Naive B cell (primary cell): ENCODE results near the gene GLS2. TPM values are rescaled to one million over a fixed set of nuclear protein-coding genes. Genes with fewer than 3 reads are reported as not detected.

ENCODE experiments used
- ATAC-seq, 2 donors: fragments of 150-1000 bp; cut with Tn5 transposase; 2 replicates each; pipeline ENCODE4 v1.10.0; 2021; ENCODE audit warnings: low read depth in 2 of 2, mild to moderate bottlenecking in 2 of 2, moderate library complexity in 2 of 2
- DNase-seq: peaks from one replicate; pipeline ENCODE4 v3.0.0; 2022
- H3K27ac Mint-ChIP-seq, 6 donors: one replicate each; pipeline ENCODE4 v1.8.0; 2020 to 2022; ENCODE audit warnings: mild to moderate bottlenecking in 6 of 6, mixed read lengths in 6 of 6, moderate library complexity in 5 of 6, inconsistent platforms in 2 of 6
- H3K27me3 Mint-ChIP-seq, 3 donors: one replicate each; pipeline ENCODE4 v1.8.0; 2021 to 2022; ENCODE audit warnings: mixed read lengths in 3 of 3, mild to moderate bottlenecking in 1 of 3
- H3K36me3 Mint-ChIP-seq, 2 donors: one replicate each; pipeline ENCODE4 v1.8.0; 2020 to 2022; ENCODE audit warnings: mixed read lengths in 2 of 2, inconsistent platforms in 1 of 2, mild to moderate bottlenecking in 1 of 2
- H3K4me1 Mint-ChIP-seq, 3 donors: one replicate each; pipeline ENCODE4 v1.8.0; 2020 to 2022; ENCODE audit warnings: mixed read lengths in 3 of 3, inconsistent platforms in 1 of 3, mild to moderate bottlenecking in 1 of 3, moderate library complexity in 1 of 3
- H3K4me3 Mint-ChIP-seq, 8 donors: one replicate each; pipeline ENCODE4 v1.8.0; 2020 to 2022; ENCODE audit warnings: mild to moderate bottlenecking in 8 of 8, mixed read lengths in 8 of 8, moderate library complexity in 8 of 8, inconsistent platforms in 2 of 8
- H3K9me3 Mint-ChIP-seq, 7 donors: one replicate each; pipeline ENCODE4 v1.8.0; 2020 to 2022; ENCODE audit warnings: mixed read lengths in 7 of 7, mild to moderate bottlenecking in 5 of 7, inconsistent platforms in 2 of 7, moderate library complexity in 1 of 7
- polyA plus RNA-seq, 6 donors: library from polyadenylated mRNA; unstranded; fragments of 300-500 nt; fragmentation: Illumina TruSeq; gene quantifications; one replicate each; pipeline ENCODE4 v1.2.3, GENCODE V29; 2021; ENCODE audit warnings: low read depth in 6 of 6

The GLS2 gene
- polyA plus RNA-seq = 1 to 10 TPM in 3 of 6 donors, under 1 TPM in 2, not detected in 1; 0.95 to 1.9 (median 1.6) TPM

- peak within 1 kb of the TSS; percentile 84 to 98 (median 95) for H3K4me3 Mint-ChIP-seq
- DNase-seq = peak; percentile 77
- peak; percentile 97 for ATAC-seq
- no peaks in the 10 kb centered on the region for H3K36me3 Mint-ChIP-seq
- peak within 1 kb of the TSS; percentile 67 to 83 (median 77) for H3K27ac Mint-ChIP-seq
- peaks cover 0 to 2% (median 0%) of the 10 kb centered on the region in 7 donors for H3K9me3 Mint-ChIP-seq
- H3K4me1 Mint-ChIP-seq = peaks cover 15 to 18% (median 15%) of the 10 kb centered on the region in 3 donors
- peaks cover 9 to 21% (median 16%) of the 10 kb centered on the region in 3 donors for H3K27me3 Mint-ChIP-seq
Measured at GRCh38 chr12:56488041-56488955, at the start of gene GLS2. TSS of gene GLS2 (minus strand) at chr12:56488161. CDS start at chr12:56488118, 43 bp downstream.

- peaks cover 0 to 11% (median 0%) of the 10 kb centered on the region in 3 donors for H3K4me1 Mint-ChIP-seq
- no peak overlapping the region for H3K4me3 Mint-ChIP-seq
- H3K27me3 Mint-ChIP-seq = no peaks in the 10 kb centered on the region
- H3K36me3 Mint-ChIP-seq = no peaks in the 10 kb centered on the region
- DNase-seq = no peak
- H3K9me3 Mint-ChIP-seq = no peaks in the 10 kb centered on the region
- no peak for ATAC-seq
- no peak overlapping the region for H3K27ac Mint-ChIP-seq
Measured at GRCh38 chr12:56537546-56537945, 49.6 kb upstream of the GLS2 start.

GRCh38 chr12:56530390-56531055, 42.6 kb upstream of the GLS2 start:
- H3K4me3 Mint-ChIP-seq = no peak overlapping the region
- H3K36me3 Mint-ChIP-seq = no peaks in the 10 kb centered on the region
- ATAC-seq (no peak), DNase-seq (no peak)
- peaks cover 0 to 2% (median 0%) of the 10 kb centered on the region in 3 donors for H3K4me1 Mint-ChIP-seq
- no peak overlapping the region for H3K27ac Mint-ChIP-seq
- no peaks in the 10 kb centered on the region for H3K27me3 Mint-ChIP-seq
- no peaks in the 10 kb centered on the region for H3K9me3 Mint-ChIP-seq

- ATAC-seq = no peak
- no peaks in the 10 kb centered on the region for H3K4me1 Mint-ChIP-seq
- no peak for DNase-seq
- no peaks in the 10 kb centered on the region for H3K36me3 Mint-ChIP-seq
- H3K4me3 Mint-ChIP-seq = no peak overlapping the region
- H3K27ac Mint-ChIP-seq = no peak overlapping the region
- no peaks in the 10 kb centered on the region for H3K9me3 Mint-ChIP-seq
- H3K27me3 Mint-ChIP-seq = no peaks in the 10 kb centered on the region
Measured at GRCh38 chr12:56529656-56530055, 41.7 kb upstream of the GLS2 start.

GRCh38 chr12:56528846-56529245, 40.9 kb upstream of the GLS2 start:
- DNase-seq (no peak), ATAC-seq (no peak)
- Mint-ChIP-seq H3K4me1 (no peaks in the 10 kb centered on the region), H3K36me3 (no peaks in the 10 kb centered on the region), H3K27ac (no peak overlapping the region), H3K9me3 (no peaks in the 10 kb centered on the region), H3K4me3 (no peak overlapping the region), H3K27me3 (no peaks in the 10 kb centered on the region)

- Mint-ChIP-seq H3K4me3 (peak overlapping the region; percentile 67 to 97 (median 93)), H3K9me3 (no peaks in the 10 kb centered on the region), H3K36me3 (no peaks in the 10 kb centered on the region), H3K27me3 (peaks cover 0 to 7% (median 0%) of the 10 kb centered on the region in 3 donors), H3K4me1 (peaks cover 11 to 24% (median 22%) of the 10 kb centered on the region in 3 donors), H3K27ac (peak overlapping the region in 5 of 6 donors; percentile 5 to 94 (median 76))
- DNase-seq (no peak), ATAC-seq (no peak)
Measured at GRCh38 chr12:56522411-56523193, 34.6 kb upstream of the GLS2 start.

GRCh38 chr12:56521590-56522371, 33.8 kb upstream of the GLS2 start, which contains the start of gene RBMS2:
TSS of gene RBMS2 (plus strand) at chr12:56521820. CDS start at chr12:56522024, 204 bp downstream.
- DNase-seq (peak; percentile 39), ATAC-seq (peak; percentile 97)
- Mint-ChIP-seq H3K36me3 (no peaks in the 10 kb centered on the region), H3K9me3 (no peaks in the 10 kb centered on the region), H3K4me1 (peaks cover 11 to 24% (median 22%) of the 10 kb centered on the region in 3 donors), H3K27me3 (peaks cover 0 to 7% (median 0%) of the 10 kb centered on the region in 3 donors), H3K27ac (peak within 1 kb of the TSS; percentile 33 to 94 (median 70)), H3K4me3 (peak within 1 kb of the TSS; percentile 67 to 97 (median 93))

- ATAC-seq (peak; percentile 56 to 61), DNase-seq (no peak)
- peaks cover 11 to 24% (median 22%) of the 10 kb centered on the region in 3 donors for H3K4me1 Mint-ChIP-seq
- peak overlapping the region in 3 of 6 donors; percentile 33 to 92 (median 76) for H3K27ac Mint-ChIP-seq
- H3K27me3 Mint-ChIP-seq = peaks cover 0 to 7% (median 0%) of the 10 kb centered on the region in 3 donors
- no peaks in the 10 kb centered on the region for H3K36me3 Mint-ChIP-seq
- H3K4me3 Mint-ChIP-seq = peak overlapping the region; percentile 44 to 96 (median 90)
- H3K9me3 Mint-ChIP-seq = no peaks in the 10 kb centered on the region
Measured at GRCh38 chr12:56521209-56521589, 33.2 kb upstream of the GLS2 start.

- ATAC-seq (no peak), DNase-seq (no peak)
- no peaks in the 10 kb centered on the region for H3K9me3 Mint-ChIP-seq
- H3K36me3 Mint-ChIP-seq = no peaks in the 10 kb centered on the region
- H3K27ac Mint-ChIP-seq = peak overlapping the region in 1 of 6 donors; percentile 35
- peaks cover 0 to 7% (median 0%) of the 10 kb centered on the region in 3 donors for H3K27me3 Mint-ChIP-seq
- H3K4me3 Mint-ChIP-seq = peak overlapping the region in 4 of 8 donors; percentile 36 to 67 (median 56)
- peaks cover 11 to 24% (median 22%) of the 10 kb centered on the region in 3 donors for H3K4me1 Mint-ChIP-seq
Measured at GRCh38 chr12:56520506-56520905, 32.5 kb upstream of the GLS2 start.

GRCh38 chr12:56520048-56520447, 32.1 kb upstream of the GLS2 start:
- Mint-ChIP-seq H3K4me3 (no peak overlapping the region), H3K27ac (peak overlapping the region in 1 of 6 donors; percentile 49), H3K27me3 (peaks cover 0 to 7% (median 0%) of the 10 kb centered on the region in 3 donors), H3K9me3 (no peaks in the 10 kb centered on the region), H3K4me1 (peaks cover 11 to 24% (median 22%) of the 10 kb centered on the region in 3 donors), H3K36me3 (no peaks in the 10 kb centered on the region)
- DNase-seq = no peak
- ATAC-seq = no peak

- DNase-seq (no peak), ATAC-seq (no peak)
- Mint-ChIP-seq H3K27ac (no peak overlapping the region), H3K4me3 (no peak overlapping the region), H3K36me3 (no peaks in the 10 kb centered on the region), H3K4me1 (peaks cover 14 to 28% (median 22%) of the 10 kb centered on the region in 3 donors), H3K9me3 (no peaks in the 10 kb centered on the region), H3K27me3 (peaks cover 0 to 7% (median 0%) of the 10 kb centered on the region in 3 donors)
Measured at GRCh38 chr12:56518570-56518969, 30.6 kb upstream of the GLS2 start.

GRCh38 chr12:56517854-56518253, 29.9 kb upstream of the GLS2 start:
- Mint-ChIP-seq H3K27me3 (peaks cover 0 to 7% (median 0%) of the 10 kb centered on the region in 3 donors), H3K4me3 (no peak overlapping the region), H3K36me3 (no peaks in the 10 kb centered on the region), H3K9me3 (no peaks in the 10 kb centered on the region), H3K27ac (no peak overlapping the region), H3K4me1 (peaks cover 15 to 25% (median 22%) of the 10 kb centered on the region in 3 donors)
- DNase-seq (no peak), ATAC-seq (no peak)
